Measurements from ENCODE around the gene CCR1.

- TF ChIP-seq, protein P1, sequence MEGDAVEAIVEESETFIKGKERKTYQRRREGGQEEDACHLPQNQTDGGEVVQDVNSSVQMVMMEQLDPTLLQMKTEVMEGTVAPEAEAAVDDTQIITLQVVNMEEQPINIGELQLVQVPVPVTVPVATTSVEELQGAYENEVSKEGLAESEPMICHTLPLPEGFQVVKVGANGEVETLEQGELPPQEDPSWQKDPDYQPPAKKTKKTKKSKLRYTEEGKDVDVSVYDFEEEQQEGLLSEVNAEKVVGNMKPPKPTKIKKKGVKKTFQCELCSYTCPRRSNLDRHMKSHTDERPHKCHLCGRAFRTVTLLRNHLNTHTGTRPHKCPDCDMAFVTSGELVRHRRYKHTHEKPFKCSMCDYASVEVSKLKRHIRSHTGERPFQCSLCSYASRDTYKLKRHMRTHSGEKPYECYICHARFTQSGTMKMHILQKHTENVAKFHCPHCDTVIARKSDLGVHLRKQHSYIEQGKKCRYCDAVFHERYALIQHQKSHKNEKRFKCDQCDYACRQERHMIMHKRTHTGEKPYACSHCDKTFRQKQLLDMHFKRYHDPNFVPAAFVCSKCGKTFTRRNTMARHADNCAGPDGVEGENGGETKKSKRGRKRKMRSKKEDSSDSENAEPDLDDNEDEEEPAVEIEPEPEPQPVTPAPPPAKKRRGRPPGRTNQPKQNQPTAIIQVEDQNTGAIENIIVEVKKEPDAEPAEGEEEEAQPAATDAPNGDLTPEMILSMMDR (IDR thresholded peaks at IDR 0.05): no peak
- TF ChIP-seq POLR2A (IDR thresholded peaks at IDR 0.05): no peak
Observed at GRCh38 chr3:46245146-46245545, 37.0 kb upstream of the CCR1 start.
